ENCODE measurements around the gene SLC10A4. TPM values are rescaled to one million over a fixed set of nuclear protein-coding genes. Genes with fewer than 3 reads are reported as not detected.

SLC10A4 gene
- total RNA-seq, 1 donor from 2014 or later, result 1.6 TPM

DNA sequence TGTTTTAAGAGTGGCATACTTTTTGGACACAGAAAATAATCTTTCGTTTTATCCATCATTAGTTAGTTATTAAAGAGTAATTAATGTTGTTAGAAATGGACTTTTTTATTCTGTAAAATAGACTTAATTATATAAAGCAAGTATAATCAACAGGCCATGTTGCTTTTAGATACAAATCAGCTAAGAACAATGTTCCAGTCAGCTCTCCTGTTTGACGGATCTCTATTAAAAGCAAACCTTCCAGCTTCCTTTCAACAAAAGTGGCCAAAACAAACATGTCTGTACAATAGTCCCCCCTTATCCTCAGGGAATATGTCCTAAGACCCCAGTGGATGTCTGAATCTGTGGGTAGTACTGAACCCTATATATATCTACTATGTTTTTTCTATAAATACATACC lies 4.9 kb upstream of the SLC10A4 start:
- DNase-seq, result no peak
- Histone ChIP-seq H3K27me3 (ENCODE audit: low read depth) (peaks cover 22% of the 10 kb centered on the region), H3K4me1 (no peaks in the 10 kb centered on the region), H3K36me3 (no peaks in the 10 kb centered on the region), H3K4me3 (no peak overlapping the region), H3K27ac (no peak overlapping the region), H3K9me3 (no peaks in the 10 kb centered on the region)
- ATAC-seq, result no peak
- intact Hi-C loops (cut with DNase I), result no loop called here
- TF ChIP-seq, protein P1, sequence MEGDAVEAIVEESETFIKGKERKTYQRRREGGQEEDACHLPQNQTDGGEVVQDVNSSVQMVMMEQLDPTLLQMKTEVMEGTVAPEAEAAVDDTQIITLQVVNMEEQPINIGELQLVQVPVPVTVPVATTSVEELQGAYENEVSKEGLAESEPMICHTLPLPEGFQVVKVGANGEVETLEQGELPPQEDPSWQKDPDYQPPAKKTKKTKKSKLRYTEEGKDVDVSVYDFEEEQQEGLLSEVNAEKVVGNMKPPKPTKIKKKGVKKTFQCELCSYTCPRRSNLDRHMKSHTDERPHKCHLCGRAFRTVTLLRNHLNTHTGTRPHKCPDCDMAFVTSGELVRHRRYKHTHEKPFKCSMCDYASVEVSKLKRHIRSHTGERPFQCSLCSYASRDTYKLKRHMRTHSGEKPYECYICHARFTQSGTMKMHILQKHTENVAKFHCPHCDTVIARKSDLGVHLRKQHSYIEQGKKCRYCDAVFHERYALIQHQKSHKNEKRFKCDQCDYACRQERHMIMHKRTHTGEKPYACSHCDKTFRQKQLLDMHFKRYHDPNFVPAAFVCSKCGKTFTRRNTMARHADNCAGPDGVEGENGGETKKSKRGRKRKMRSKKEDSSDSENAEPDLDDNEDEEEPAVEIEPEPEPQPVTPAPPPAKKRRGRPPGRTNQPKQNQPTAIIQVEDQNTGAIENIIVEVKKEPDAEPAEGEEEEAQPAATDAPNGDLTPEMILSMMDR (IDR thresholded peaks at IDR 0.05), result no peak

DNA sequence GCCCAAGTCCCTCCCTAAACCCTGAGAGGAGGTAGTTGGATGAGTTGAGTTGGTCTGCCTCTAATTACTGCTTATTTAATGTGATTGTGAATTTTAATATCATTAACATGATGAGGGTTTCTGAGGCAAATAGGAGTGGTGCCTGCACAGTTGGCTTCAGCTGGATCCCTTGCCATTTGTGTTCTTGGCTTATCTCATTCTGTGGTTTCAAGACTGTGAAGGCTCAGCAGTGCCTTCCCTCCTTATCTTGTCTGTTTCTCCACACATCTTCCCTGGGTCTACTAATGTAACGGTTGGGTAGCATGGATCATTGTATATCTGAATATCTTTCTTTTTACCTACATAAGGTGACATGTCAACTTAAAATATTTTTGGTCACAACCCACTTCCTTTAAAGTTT lies 1.6 kb upstream of the SLC10A4 start:
- DNase-seq, result no peak
- Histone ChIP-seq H3K9me3 (no peaks in the 10 kb centered on the region), H3K36me3 (no peaks in the 10 kb centered on the region), H3K4me3 (no peak overlapping the region), H3K27ac (no peak overlapping the region), H3K27me3 (ENCODE audit: low read depth) (peaks cover 46% of the 10 kb centered on the region), H3K4me1 (peaks cover 3% of the 10 kb centered on the region)
- no peak for ATAC-seq
- intact Hi-C loops (cut with DNase I), result no loop called here
- TF ChIP-seq, protein P1 (IDR thresholded peaks at IDR 0.05), result no peak

DNA sequence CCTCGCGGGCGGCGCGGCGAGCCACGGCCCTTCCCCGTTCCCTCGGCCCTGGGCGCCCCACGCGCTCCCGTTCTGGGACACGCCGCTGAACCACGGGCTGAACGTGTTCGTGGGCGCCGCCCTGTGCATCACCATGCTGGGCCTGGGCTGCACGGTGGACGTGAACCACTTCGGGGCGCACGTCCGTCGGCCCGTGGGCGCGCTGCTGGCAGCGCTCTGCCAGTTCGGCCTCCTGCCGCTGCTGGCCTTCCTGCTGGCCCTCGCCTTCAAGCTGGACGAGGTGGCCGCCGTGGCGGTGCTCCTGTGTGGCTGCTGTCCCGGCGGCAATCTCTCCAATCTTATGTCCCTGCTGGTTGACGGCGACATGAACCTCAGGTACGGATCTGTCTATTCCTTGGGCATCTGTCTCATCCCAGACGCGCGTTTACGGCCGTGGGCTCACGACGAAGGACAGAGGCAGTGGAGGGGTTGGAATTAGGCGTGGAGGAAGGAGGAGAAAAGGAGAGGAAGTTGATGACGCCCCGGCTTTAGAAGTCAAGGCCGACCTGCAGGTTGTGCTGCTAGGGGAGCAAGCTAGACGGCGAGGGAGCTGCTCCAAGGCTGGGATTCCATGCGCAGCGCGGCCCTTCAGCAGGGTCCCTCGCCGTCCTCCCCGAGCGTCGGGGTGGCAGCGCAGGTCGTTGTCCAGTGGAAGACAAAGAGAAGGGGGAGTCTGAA lies 792 bp downstream of the SLC10A4 start:
- peaks cover 65% of the 10 kb centered on the region for H3K27me3 ChIP-seq (ENCODE audit: low read depth)
- H3K4me1 ChIP-seq, result peaks cover 3% of the 10 kb centered on the region
- peak overlapping the region; percentile 45 for H3K4me3 ChIP-seq
- ATAC-seq (peak; percentile 41 to 62), DNase-seq (peak; percentile 49)
- intact Hi-C loops (cut with DNase I), result no loop called here
- H3K27ac ChIP-seq, result no peak overlapping the region
- no peaks in the 10 kb centered on the region for H3K9me3 ChIP-seq
- H3K36me3 ChIP-seq, result no peaks in the 10 kb centered on the region
- TF ChIP-seq, protein P1 (IDR thresholded peaks at IDR 0.05), result no peak

GRCh38 chr4:48484494-48485168 lies 1.5 kb downstream of the SLC10A4 start:
- peaks cover 70% of the 10 kb centered on the region for H3K27me3 ChIP-seq (ENCODE audit: low read depth)
- DNase-seq, result no peak
- no peak overlapping the region for H3K4me3 ChIP-seq
- no peaks in the 10 kb centered on the region for H3K9me3 ChIP-seq
- no peak overlapping the region for H3K27ac ChIP-seq
- peaks cover 4% of the 10 kb centered on the region for H3K4me1 ChIP-seq
- TF ChIP-seq, protein P1 (IDR thresholded peaks at IDR 0.05), result no peak
- no peak for ATAC-seq
- intact Hi-C loops (cut with DNase I), result no loop called here
- no peaks in the 10 kb centered on the region for H3K36me3 ChIP-seq

- no peak for DNase-seq
- intact Hi-C loops (cut with DNase I), result no loop called here
- H3K9me3 ChIP-seq, result no peaks in the 10 kb centered on the region
- no peak for ATAC-seq
- peaks cover 8% of the 10 kb centered on the region for H3K4me1 ChIP-seq
- H3K36me3 ChIP-seq, result no peaks in the 10 kb centered on the region
- no peak overlapping the region for H3K27ac ChIP-seq
- TF ChIP-seq, protein P1 (IDR thresholded peaks at IDR 0.05), result no peak
- peaks cover 57% of the 10 kb centered on the region for H3K27me3 ChIP-seq (ENCODE audit: low read depth)
- H3K4me3 ChIP-seq, result peak overlapping the region; percentile 47
These were observed 6.5 kb downstream of the SLC10A4 start for GRCh38 chr4:48489683-48490011.
